Osteocyte (in vitro differentiated cells): ENCODE data around the gene DOHH. TPM values are rescaled to one million over a fixed set of nuclear protein-coding genes. Genes with fewer than 3 reads are reported as not detected.

Experiments used
- DNase-seq: peaks from one replicate; pipeline ENCODE4 v3.0.0; 2021; ENCODE audit warnings: mixed read lengths; ENCODE audit not compliant: unreplicated experiment; ENCODE audit errors: extremely low spot score
- H3K27ac Mint-ChIP-seq: one replicate; pipeline ENCODE4 v1.8.0; 2021; ENCODE audit warnings: mild to moderate bottlenecking, mixed read lengths; ENCODE audit not compliant: unreplicated experiment
- H3K27me3 Mint-ChIP-seq: one replicate; pipeline ENCODE4 v1.8.0; 2021; ENCODE audit warnings: mixed read lengths; ENCODE audit not compliant: unreplicated experiment
- H3K36me3 Mint-ChIP-seq: one replicate; pipeline ENCODE4 v1.8.0; 2021; ENCODE audit warnings: mixed read lengths; ENCODE audit not compliant: unreplicated experiment
- H3K4me1 Mint-ChIP-seq: one replicate; pipeline ENCODE4 v1.8.0; 2021; ENCODE audit warnings: mixed read lengths; ENCODE audit not compliant: unreplicated experiment
- H3K4me3 Mint-ChIP-seq: one replicate; pipeline ENCODE4 v1.8.0; 2021; ENCODE audit warnings: mild to moderate bottlenecking, moderate library complexity, mixed read lengths; ENCODE audit not compliant: unreplicated experiment
- H3K9me3 Mint-ChIP-seq: one replicate; pipeline ENCODE4 v1.8.0; 2021; ENCODE audit warnings: mixed read lengths; ENCODE audit not compliant: unreplicated experiment
- CTCF ChIP-seq: fragments of 200-600 bp; sonication (generic); IDR thresholded peaks from 2 replicates; pipeline ENCODE4 v1.5.0; 2021; ENCODE audit warnings: antibody characterized with exemption, mild to moderate bottlenecking, moderate library complexity
- total RNA-seq: library from RNA; stranded (reverse); gene quantifications from 2 replicates; pipeline ENCODE4 v1.2.1, GENCODE V29; 2021

The DOHH gene
- total RNA-seq, 1 donor from 2014 or later = 10.8 TPM

DNA sequence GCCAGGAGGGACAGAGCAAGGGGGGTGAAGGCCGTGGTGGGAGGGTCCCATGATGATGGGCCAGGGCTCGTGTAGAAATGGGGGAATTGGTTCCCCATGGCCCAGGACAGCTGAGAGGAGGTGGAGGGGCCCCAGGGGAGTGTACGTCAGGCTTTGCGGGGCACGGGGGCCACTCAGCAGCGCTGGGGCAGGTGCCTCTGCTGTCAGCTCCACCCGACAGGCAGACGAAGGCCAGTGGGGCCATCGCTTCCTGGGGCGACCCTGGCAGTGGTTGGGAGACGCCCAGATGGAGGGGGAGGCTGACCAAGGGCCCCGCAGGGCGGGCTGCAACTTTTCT is 36.6 kb upstream of the DOHH start:
- H3K27me3 Mint-ChIP-seq = no peaks in the 10 kb centered on the region
- H3K4me1 Mint-ChIP-seq = peaks cover 9% of the 10 kb centered on the region

GRCh38 chr19:3536429-3537100 is 36.1 kb upstream of the DOHH start:
- peaks cover 23% of the 10 kb centered on the region for H3K36me3 Mint-ChIP-seq
- TF ChIP-seq CTCF = no peak
- DNase-seq = no peak
- no peaks in the 10 kb centered on the region for H3K27me3 Mint-ChIP-seq
- H3K27ac Mint-ChIP-seq = no peak overlapping the region
- no peaks in the 10 kb centered on the region for H3K9me3 Mint-ChIP-seq
- H3K4me1 Mint-ChIP-seq = peaks cover 9% of the 10 kb centered on the region
- H3K4me3 Mint-ChIP-seq = no peak overlapping the region

More for the DNA sequence above, 36.6 kb upstream of the DOHH start:
- H3K27ac Mint-ChIP-seq = no peak overlapping the region
- H3K9me3 Mint-ChIP-seq = no peaks in the 10 kb centered on the region
- no peak overlapping the region for H3K4me3 Mint-ChIP-seq
- TF ChIP-seq CTCF = no peak
- no peak for DNase-seq
- peaks cover 23% of the 10 kb centered on the region for H3K36me3 Mint-ChIP-seq

DNA sequence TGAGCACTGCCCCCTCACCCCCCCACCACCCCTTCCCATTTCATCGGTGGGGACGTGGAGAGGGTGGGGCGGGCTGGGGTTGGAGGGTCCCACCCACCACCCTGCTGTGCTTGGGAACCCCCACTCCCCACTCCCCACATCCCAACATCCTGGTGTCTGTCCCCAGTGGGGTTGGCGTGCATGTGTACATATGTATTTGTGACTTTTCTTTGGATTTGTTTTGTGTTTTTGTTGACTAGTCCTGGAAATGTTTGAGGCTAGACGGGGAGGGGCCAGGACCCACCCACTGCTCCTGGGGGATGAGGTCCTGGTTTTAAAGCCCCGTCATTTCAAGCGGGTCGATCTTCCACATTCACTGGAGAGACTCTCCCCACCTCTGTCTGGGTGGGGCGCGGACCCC is 35.5 kb upstream of the DOHH start:
- no peak for TF ChIP-seq CTCF
- Mint-ChIP-seq H3K4me3 (no peak overlapping the region), H3K4me1 (peaks cover 9% of the 10 kb centered on the region), H3K36me3 (peaks cover 29% of the 10 kb centered on the region), H3K27ac (no peak overlapping the region), H3K27me3 (no peaks in the 10 kb centered on the region), H3K9me3 (no peaks in the 10 kb centered on the region)
- no peak for DNase-seq

- DNase-seq = no peak
- H3K9me3 Mint-ChIP-seq = no peaks in the 10 kb centered on the region
Measured at GRCh38 chr19:3535563-3535965, 35.1 kb upstream of the DOHH start.

DNA sequence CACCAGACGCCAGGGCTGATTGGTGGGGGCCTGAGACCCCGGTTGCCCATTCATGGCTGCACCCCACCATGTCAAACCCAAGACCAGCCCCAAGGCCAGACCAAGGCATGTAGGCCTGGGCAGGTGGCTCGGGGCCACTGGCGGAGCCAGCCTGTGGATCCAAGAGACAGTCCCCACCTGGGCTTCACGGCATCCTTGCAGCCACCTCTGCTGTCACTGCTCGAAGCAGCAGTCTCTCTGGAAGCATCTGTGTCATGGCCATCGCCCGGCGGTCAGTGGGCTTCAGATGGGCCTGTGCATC is 34.7 kb upstream of the DOHH start:
- H3K9me3 Mint-ChIP-seq = no peaks in the 10 kb centered on the region
- no peak overlapping the region for H3K4me3 Mint-ChIP-seq
- no peaks in the 10 kb centered on the region for H3K27me3 Mint-ChIP-seq
- no peak for DNase-seq
- H3K36me3 Mint-ChIP-seq = peaks cover 29% of the 10 kb centered on the region
- TF ChIP-seq CTCF = no peak
- peaks cover 9% of the 10 kb centered on the region for H3K4me1 Mint-ChIP-seq
- H3K27ac Mint-ChIP-seq = no peak overlapping the region

More at GRCh38 chr19:3535563-3535965, 35.1 kb upstream of the DOHH start:
- H3K4me3 Mint-ChIP-seq = no peak overlapping the region
- H3K27ac Mint-ChIP-seq = no peak overlapping the region
- H3K4me1 Mint-ChIP-seq = peaks cover 9% of the 10 kb centered on the region
- no peak for TF ChIP-seq CTCF
- peaks cover 29% of the 10 kb centered on the region for H3K36me3 Mint-ChIP-seq
- no peaks in the 10 kb centered on the region for H3K27me3 Mint-ChIP-seq
